ENCODE results near the gene CFAP299.

Gene CFAP299

GRCh38 chr4:80986011-80986410 is 650.5 kb downstream of the CFAP299 start:
- no peak for TF ChIP-seq EZH2phosphoT487 (IDR thresholded peaks at IDR 0.05; ENCODE audit: low read depth)
- TF ChIP-seq, protein P1, sequence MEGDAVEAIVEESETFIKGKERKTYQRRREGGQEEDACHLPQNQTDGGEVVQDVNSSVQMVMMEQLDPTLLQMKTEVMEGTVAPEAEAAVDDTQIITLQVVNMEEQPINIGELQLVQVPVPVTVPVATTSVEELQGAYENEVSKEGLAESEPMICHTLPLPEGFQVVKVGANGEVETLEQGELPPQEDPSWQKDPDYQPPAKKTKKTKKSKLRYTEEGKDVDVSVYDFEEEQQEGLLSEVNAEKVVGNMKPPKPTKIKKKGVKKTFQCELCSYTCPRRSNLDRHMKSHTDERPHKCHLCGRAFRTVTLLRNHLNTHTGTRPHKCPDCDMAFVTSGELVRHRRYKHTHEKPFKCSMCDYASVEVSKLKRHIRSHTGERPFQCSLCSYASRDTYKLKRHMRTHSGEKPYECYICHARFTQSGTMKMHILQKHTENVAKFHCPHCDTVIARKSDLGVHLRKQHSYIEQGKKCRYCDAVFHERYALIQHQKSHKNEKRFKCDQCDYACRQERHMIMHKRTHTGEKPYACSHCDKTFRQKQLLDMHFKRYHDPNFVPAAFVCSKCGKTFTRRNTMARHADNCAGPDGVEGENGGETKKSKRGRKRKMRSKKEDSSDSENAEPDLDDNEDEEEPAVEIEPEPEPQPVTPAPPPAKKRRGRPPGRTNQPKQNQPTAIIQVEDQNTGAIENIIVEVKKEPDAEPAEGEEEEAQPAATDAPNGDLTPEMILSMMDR (IDR thresholded peaks at IDR 0.05; ENCODE audit: low read depth, low read length): no peak
- H3K9me3 ChIP-seq (ENCODE audit: insufficient read depth, low read length): no peaks in the 10 kb centered on the region
- no peaks in the 10 kb centered on the region for H3K36me3 ChIP-seq (replicated peaks; ENCODE audit: low read depth, low read length)
- H3K9ac ChIP-seq (ENCODE audit: low read length): no peak overlapping the region
- no peaks in the 10 kb centered on the region for H3K27me3 ChIP-seq (ENCODE audit: low read depth, low read length)
- H4K20me1 ChIP-seq (ENCODE audit: insufficient read depth, low read length): no peaks in the 10 kb centered on the region
- H3K4me2 ChIP-seq (ENCODE audit: low read length): no peak overlapping the region
- no peaks in the 10 kb centered on the region for H3K79me2 ChIP-seq (ENCODE audit: low read length)
- H3K4me3 ChIP-seq (ENCODE audit: low read length): no peak overlapping the region
- peaks cover 5% of the 10 kb centered on the region; the same call in 1 of the 2 replicates for H3K4me1 ChIP-seq (ENCODE audit: low read length)
- no peak overlapping the region for H3K27ac ChIP-seq (ENCODE audit: low read length)
- no peak overlapping the region for H2AFZ ChIP-seq (ENCODE audit: low read depth, low read length)

- Histone ChIP-seq H3K4me1 (ENCODE audit: low read length) (peaks cover 10% of the 10 kb centered on the region; the same call in 1 of the 2 replicates), H3K36me3 (replicated peaks; ENCODE audit: low read depth, low read length) (no peaks in the 10 kb centered on the region), H2AFZ (ENCODE audit: low read depth, low read length) (0 out of 2 replicates have a peak overlapping the region, but pooled peaks have one; percentile 44), H3K79me2 (ENCODE audit: low read length) (no peaks in the 10 kb centered on the region), H3K27ac (ENCODE audit: low read length) (no peak overlapping the region), H4K20me1 (ENCODE audit: insufficient read depth, low read length) (no peaks in the 10 kb centered on the region), H3K9me3 (ENCODE audit: insufficient read depth, low read length) (no peaks in the 10 kb centered on the region), H3K4me2 (ENCODE audit: low read length) (peak overlapping the region; percentile 23), H3K9ac (ENCODE audit: low read length) (no peak overlapping the region), H3K27me3 (ENCODE audit: low read depth, low read length) (no peaks in the 10 kb centered on the region), H3K4me3 (ENCODE audit: low read length) (no peak overlapping the region)
- no peak for TF ChIP-seq EZH2phosphoT487 (IDR thresholded peaks at IDR 0.05; ENCODE audit: low read depth)
- TF ChIP-seq, protein P1 (IDR thresholded peaks at IDR 0.05; ENCODE audit: low read depth, low read length): peak; percentile 82
Measured at GRCh38 chr4:80989921-80990544, 654.5 kb downstream of the CFAP299 start.

DNA sequence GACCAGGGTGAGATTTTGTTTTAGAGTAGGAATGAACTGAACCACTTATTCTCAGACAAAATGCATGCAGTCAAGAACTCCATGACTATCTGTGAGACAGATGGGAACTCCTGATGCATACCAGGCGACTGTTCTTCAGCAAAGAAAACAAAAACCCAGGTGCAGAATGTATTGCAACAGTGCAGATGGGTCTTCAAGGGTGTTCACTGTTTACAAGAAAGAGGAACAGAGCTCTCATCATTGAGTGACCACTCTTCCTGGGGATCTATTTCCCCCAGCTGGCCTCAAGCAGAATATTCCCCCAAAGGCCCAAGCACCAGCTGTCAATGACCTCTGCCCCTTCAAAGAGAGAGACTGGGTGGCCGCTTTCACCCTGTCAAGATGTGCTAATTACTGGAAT is 655.3 kb downstream of the CFAP299 start:
- H4K20me1 ChIP-seq (ENCODE audit: insufficient read depth, low read length): no peaks in the 10 kb centered on the region
- H3K36me3 ChIP-seq (replicated peaks; ENCODE audit: low read depth, low read length): no peaks in the 10 kb centered on the region
- no peak overlapping the region for H2AFZ ChIP-seq (ENCODE audit: low read depth, low read length)
- no peak overlapping the region for H3K27ac ChIP-seq (ENCODE audit: low read length)
- H3K4me3 ChIP-seq (ENCODE audit: low read length): no peak overlapping the region
- no peak overlapping the region for H3K9ac ChIP-seq (ENCODE audit: low read length)
- H3K4me2 ChIP-seq (ENCODE audit: low read length): no peak overlapping the region
- no peaks in the 10 kb centered on the region for H3K27me3 ChIP-seq (ENCODE audit: low read depth, low read length)
- no peaks in the 10 kb centered on the region for H3K79me2 ChIP-seq (ENCODE audit: low read length)
- no peaks in the 10 kb centered on the region for H3K9me3 ChIP-seq (ENCODE audit: insufficient read depth, low read length)
- peaks cover 10% of the 10 kb centered on the region; the same call in 1 of the 2 replicates for H3K4me1 ChIP-seq (ENCODE audit: low read length)
- TF ChIP-seq, protein P1 (IDR thresholded peaks at IDR 0.05; ENCODE audit: low read depth, low read length): no peak
- no peak for TF ChIP-seq EZH2phosphoT487 (IDR thresholded peaks at IDR 0.05; ENCODE audit: low read depth)

DNA sequence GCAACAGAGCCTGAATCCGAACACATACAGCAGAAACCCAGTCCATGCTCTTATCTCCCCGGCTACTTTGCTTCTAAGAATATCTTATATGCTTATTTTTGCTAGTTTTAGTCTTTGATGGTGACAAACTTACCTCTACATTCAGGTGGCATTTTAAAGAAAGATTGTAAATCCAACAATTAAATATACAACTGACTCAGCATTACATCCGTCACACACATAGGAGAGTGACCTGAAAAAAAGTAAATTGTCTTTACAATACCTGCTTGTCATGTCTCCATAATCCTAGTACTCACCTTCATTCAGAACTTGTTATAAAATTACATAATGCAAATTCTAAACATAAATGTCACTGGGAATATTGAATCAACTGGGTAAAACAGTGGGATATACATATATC is 664.4 kb downstream of the CFAP299 start:
- Histone ChIP-seq H3K4me3 (ENCODE audit: low read length) (no peak overlapping the region), H2AFZ (ENCODE audit: low read depth, low read length) (no peak overlapping the region)

More for the DNA sequence above, 664.4 kb downstream of the CFAP299 start:
- H3K79me2 ChIP-seq (ENCODE audit: low read length): no peaks in the 10 kb centered on the region
- H3K9ac ChIP-seq (ENCODE audit: low read length): no peak overlapping the region
- TF ChIP-seq EZH2phosphoT487 (IDR thresholded peaks at IDR 0.05; ENCODE audit: low read depth): no peak
- TF ChIP-seq, protein P1 (IDR thresholded peaks at IDR 0.05; ENCODE audit: low read depth, low read length): no peak
- peaks cover 15% of the 10 kb centered on the region for H3K4me1 ChIP-seq (ENCODE audit: low read length)
- H3K4me2 ChIP-seq (ENCODE audit: low read length): no peak overlapping the region
- H3K27me3 ChIP-seq (ENCODE audit: low read depth, low read length): no peaks in the 10 kb centered on the region
- H4K20me1 ChIP-seq (ENCODE audit: insufficient read depth, low read length): no peaks in the 10 kb centered on the region
- H3K27ac ChIP-seq (ENCODE audit: low read length): no peak overlapping the region
- no peaks in the 10 kb centered on the region for H3K36me3 ChIP-seq (replicated peaks; ENCODE audit: low read depth, low read length)
- H3K9me3 ChIP-seq (ENCODE audit: insufficient read depth, low read length): no peaks in the 10 kb centered on the region

Data from OCI-LY3 (cell line).